Naive thymus-derived CD8-positive, alpha-beta T cell (primary cell): Measurements from ENCODE around the gene RTP3. TPM values are rescaled to one million over a fixed set of nuclear protein-coding genes. Genes with fewer than 3 reads are reported as not detected.
"Not testable (repeated sequence)": the region's sequence is repeated elsewhere in the genome, so short reads cannot be mapped to it uniquely, and the experiment has no call there.

Experiments
- ATAC-seq, 2 donors: fragments of 150-1000 bp; cut with Tn5 transposase in 1 of 2; sonication (Bioruptor Pico), chemical (Tn5 transposase) in 1 of 2; 1 replicate in 1 of 2; 2 replicates in 1 of 2; pipeline ENCODE4 v1.10.0; 2021; ENCODE audit warnings: mild to moderate bottlenecking in 2 of 2, moderate library complexity in 2 of 2
- POLR2A ChIA-PET: fragments of 350-600 bp; sonication (Branson Sonifier 250); formaldehyde crosslinking; loops from one replicate; lab custom pipeline; 2021; ENCODE audit warnings: antibody characterized with exemption; lab: Charles Lee
- DNase-seq, 10 donors: peaks; one replicate each; pipeline versions ENCODE4 v3.0.0 to v3.0.0-alpha.2; 2020 to 2022
- H3K27ac Mint-ChIP-seq, 10 donors: one replicate each; pipeline ENCODE4 v1.8.0; 2020 to 2022; ENCODE audit warnings: mild to moderate bottlenecking in 10 of 10, mixed read lengths in 10 of 10, moderate library complexity in 4 of 10, inconsistent platforms in 1 of 10
- H3K27me3 Mint-ChIP-seq, 5 donors: one replicate each; pipeline ENCODE4 v1.8.0; 2021 to 2022; ENCODE audit warnings: mixed read lengths in 5 of 5
- H3K36me3 Mint-ChIP-seq, 3 donors: one replicate each; pipeline ENCODE4 v1.8.0; 2020 to 2022; ENCODE audit warnings: mixed read lengths in 3 of 3, mild to moderate bottlenecking in 2 of 3, inconsistent platforms in 1 of 3
- H3K4me1 Mint-ChIP-seq, 4 donors: one replicate each; pipeline ENCODE4 v1.8.0; 2021 to 2022; ENCODE audit warnings: mixed read lengths in 4 of 4
- H3K4me3 Mint-ChIP-seq, 10 donors: one replicate each; pipeline ENCODE4 v1.8.0; 2020 to 2022; ENCODE audit warnings: mild to moderate bottlenecking in 10 of 10, mixed read lengths in 10 of 10, moderate library complexity in 6 of 10, inconsistent platforms in 1 of 10
- H3K9me3 Mint-ChIP-seq, 9 donors: one replicate each; pipeline ENCODE4 v1.8.0; 2020 to 2022; ENCODE audit warnings: mixed read lengths in 9 of 9, mild to moderate bottlenecking in 3 of 9, inconsistent platforms in 1 of 9, moderate library complexity in 1 of 9
- polyA plus RNA-seq, 3 donors: library from polyadenylated mRNA; unstranded; fragments of 300-500 nt; fragmentation: Illumina TruSeq; gene quantifications; one replicate each; pipeline ENCODE4 v1.2.3, GENCODE V29; 2021
- total RNA-seq, 8 experiments: library from RNA in 2 of 8; stranded (reverse) in 2 of 8; gene quantifications; one replicate each; pipeline ENCODE4 v1.2.3 and lab custom pipeline; 2021 to 2026

The RTP3 gene
- total and polyA plus RNA-seq, 5 experiments from 2014 or later, result not detected

- DNase-seq (no peak), ATAC-seq (no peak)
- H3K9me3 Mint-ChIP-seq, result no peaks in the 10 kb centered on the region
- no peak overlapping the region for H3K4me3 Mint-ChIP-seq
- H3K4me1 Mint-ChIP-seq, result peaks cover 3 to 34% (median 23%) of the 10 kb centered on the region in 4 donors
- no peaks in the 10 kb centered on the region for H3K36me3 Mint-ChIP-seq
- POLR2A ChIA-PET, result interaction anchor here (0.6 to 0.9 kb wide), 2 partner anchors 9 kb away, joined by 3 read pairs; no protein-coding TSS in a partner anchor
- no peaks in the 10 kb centered on the region for H3K27me3 Mint-ChIP-seq
- peak overlapping the region in 2 of 10 donors; percentile 2 to 5 for H3K27ac Mint-ChIP-seq
Measured at GRCh38 chr3:46546896-46547440, 49.2 kb downstream of the RTP3 start.

DNA sequence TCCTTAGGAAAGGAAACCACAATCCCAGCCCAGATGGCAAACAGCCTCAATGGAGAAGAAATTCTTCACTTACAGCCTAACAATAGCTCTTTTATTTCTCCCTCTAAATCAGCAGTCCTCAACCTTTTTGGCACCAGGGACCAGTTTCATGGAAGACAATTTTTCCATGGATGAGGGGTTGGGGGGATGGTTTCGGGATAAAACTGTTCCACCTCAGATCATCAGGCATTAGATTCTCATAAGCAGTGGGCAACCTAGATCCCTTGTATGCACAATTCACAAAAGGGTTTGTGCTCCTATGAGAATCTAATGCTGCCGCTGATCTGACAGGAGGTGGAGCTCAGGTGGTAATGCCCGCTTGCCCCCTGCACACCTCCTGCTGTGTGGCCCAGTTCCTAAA, 50.8 kb downstream of the RTP3 start:
- H3K4me3 Mint-ChIP-seq, POLR2A ChIA-PET, ATAC-seq, H3K27me3 Mint-ChIP-seq, DNase-seq, H3K27ac Mint-ChIP-seq, H3K9me3 Mint-ChIP-seq, H3K36me3 Mint-ChIP-seq: not testable (repeated sequence)
- peaks cover 3 to 27% (median 18%) of the 10 kb centered on the region in 4 donors for H3K4me1 Mint-ChIP-seq

DNA sequence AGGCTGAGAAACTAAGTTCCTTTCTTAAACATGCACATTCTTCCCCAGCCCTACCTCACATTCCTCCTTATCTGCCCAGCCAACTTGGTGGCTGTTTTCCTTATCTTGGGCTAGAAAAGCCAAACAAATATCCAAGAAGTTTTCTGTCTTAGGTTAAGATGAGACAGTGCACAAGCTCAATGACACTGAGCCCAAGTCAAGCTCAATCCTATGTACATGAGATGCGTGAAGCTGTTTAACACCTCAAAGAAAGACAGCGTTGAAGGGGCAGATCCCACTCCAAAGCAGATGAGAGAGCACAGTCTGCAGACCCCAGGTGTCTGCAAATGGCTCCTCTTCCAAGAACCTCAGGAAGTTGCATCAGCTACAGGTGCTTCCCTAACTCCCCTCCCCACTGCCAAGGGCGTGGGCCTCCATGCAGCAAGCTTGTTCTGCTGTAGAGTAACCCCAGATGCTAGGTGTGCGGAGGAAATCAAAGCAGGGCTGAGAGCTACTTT, 51.7 kb downstream of the RTP3 start:
- ATAC-seq (no peak), DNase-seq (no peak)
- Mint-ChIP-seq H3K27me3 (peaks cover 0 to 2% (median 0%) of the 10 kb centered on the region in 5 donors), H3K4me1 (peaks cover 3 to 27% (median 18%) of the 10 kb centered on the region in 4 donors), H3K9me3 (no peaks in the 10 kb centered on the region), H3K4me3 (no peak overlapping the region), H3K27ac (no peak overlapping the region), H3K36me3 (no peaks in the 10 kb centered on the region)
- POLR2A ChIA-PET, result interaction anchor here (1.0 kb wide), 1 partner anchor 11 kb away, joined by 3 read pairs; no protein-coding TSS in a partner anchor

DNA sequence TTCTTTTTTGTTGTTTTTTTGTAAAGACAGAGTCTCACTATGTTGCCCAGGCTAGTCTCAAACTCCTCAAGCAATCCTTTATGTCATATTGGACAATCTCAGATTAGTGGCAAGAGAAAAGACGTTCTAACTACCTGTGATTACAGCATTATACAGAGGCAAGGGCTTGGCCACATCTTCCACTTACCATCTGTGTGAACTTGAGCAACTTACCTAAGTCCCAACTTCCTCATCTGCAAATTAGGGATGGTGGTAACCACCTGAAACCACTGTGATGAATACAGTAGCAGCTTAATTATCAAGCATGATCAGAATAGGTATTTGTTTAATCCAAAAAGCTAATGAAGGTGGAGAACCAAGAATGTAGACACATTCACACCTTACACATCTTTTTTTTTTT, 52.2 kb downstream of the RTP3 start:
- H3K27me3 Mint-ChIP-seq, result peaks cover 0 to 2% (median 0%) of the 10 kb centered on the region in 5 donors
- H3K4me3 Mint-ChIP-seq, result no peak overlapping the region
- no peak overlapping the region for H3K27ac Mint-ChIP-seq
- H3K36me3 Mint-ChIP-seq, result no peaks in the 10 kb centered on the region
- no peak for DNase-seq
- POLR2A ChIA-PET, result interaction anchor here (0.6 to 1.0 kb wide), 2 partner anchors 11 to 81 kb away, joined by 3 read pairs; no protein-coding TSS in a partner anchor
- no peak for ATAC-seq
- H3K4me1 Mint-ChIP-seq, result peaks cover 3 to 27% (median 18%) of the 10 kb centered on the region in 4 donors
- H3K9me3 Mint-ChIP-seq, result no peaks in the 10 kb centered on the region

Other genes with a start within 250 kb of the RTP3 start
- gene CCR2, start 143.9 kb upstream of the RTP3 start, total RNA-seq, result under 1 TPM in 1 of 2 experiments, not detected in 1; 0.16 TPM
- under 1 TPM in 2 of 3 donors, not detected in 1; 0.42 to 0.56 TPM for gene CCR2, start 143.9 kb upstream of the RTP3 start, polyA plus RNA-seq
- under 1 TPM; 0.23 to 0.47 TPM for gene CCR5, start 127.0 kb upstream of the RTP3 start, total RNA-seq
- 1 to 10 TPM in 1 of 3 donors, under 1 TPM in 1, not detected in 1; 0.27 to 4.5 TPM for gene CCR5, start 127.0 kb upstream of the RTP3 start, polyA plus RNA-seq
- gene CCRL2, start 90.7 kb upstream of the RTP3 start, total RNA-seq, result 1 to 10 TPM; 1.5 to 2.8 TPM
- gene CCRL2, start 90.7 kb upstream of the RTP3 start, polyA plus RNA-seq, result 1 to 10 TPM in 2 of 3 donors, not detected in 1; 1.1 to 1.2 TPM
- gene LTF, start 33.1 kb upstream of the RTP3 start, total RNA-seq, result not detected
- not detected for gene LTF, start 33.1 kb upstream of the RTP3 start, polyA plus RNA-seq
- gene LRRC2, start 68.3 kb downstream of the RTP3 start, total RNA-seq, result under 1 TPM; 0.26 to 0.33 TPM
- gene LRRC2, start 68.3 kb downstream of the RTP3 start, polyA plus RNA-seq, result not detected
- gene FAM240A, start 114.5 kb downstream of the RTP3 start, total RNA-seq, result not detected
- gene FAM240A, start 114.5 kb downstream of the RTP3 start, polyA plus RNA-seq, result not detected
- gene ALS2CL, start 195.7 kb downstream of the RTP3 start, total RNA-seq, result 10 to 100 TPM in 1 of 2 experiments, 1 to 10 TPM in 1; 9.1 to 10.2 TPM
- gene ALS2CL, start 195.7 kb downstream of the RTP3 start, polyA plus RNA-seq, result 1 to 10 TPM in 1 of 3 donors, under 1 TPM in 2; 0.48 to 1.2 (median 0.85) TPM
- 1 to 10 TPM; 2.1 to 2.2 TPM for gene TMIE, start 203.4 kb downstream of the RTP3 start, total RNA-seq
- gene TMIE, start 203.4 kb downstream of the RTP3 start, polyA plus RNA-seq, result 1 to 10 TPM in 2 of 3 donors, under 1 TPM in 1; 0.29 to 1.4 (median 1.1) TPM
- not detected for gene PRSS50, start 219.9 kb downstream of the RTP3 start, total RNA-seq
- under 1 TPM in 1 of 3 donors, not detected in 2; 0.05 TPM for gene PRSS50, start 219.9 kb downstream of the RTP3 start, polyA plus RNA-seq